Raji (cell line): ENCODE results near the gene PPM1L.

Experiments used
- POLR2A ChIP-seq: IDR thresholded peaks from 2 replicates; pipeline ENCODE4 v1.6.1; 2011; ENCODE audit warnings: low read depth, low read length, control low read depth; ENCODE audit not compliant: insufficient read depth

PPM1L gene

GRCh38 chr3:161043336-161044035 lies 287.5 kb downstream of the PPM1L start:
- no peak for TF ChIP-seq POLR2A

GRCh38 chr3:161049683-161050248 lies 293.7 kb downstream of the PPM1L start:
- TF ChIP-seq POLR2A: no peak

GRCh38 chr3:161050935-161051334 lies 294.9 kb downstream of the PPM1L start:
- TF ChIP-seq POLR2A: no peak

GRCh38 chr3:161051856-161052255 lies 295.8 kb downstream of the PPM1L start:
- TF ChIP-seq POLR2A: no peak

- TF ChIP-seq POLR2A: no peak
Measured at GRCh38 chr3:161054860-161055604, 299.0 kb downstream of the PPM1L start.

- TF ChIP-seq POLR2A: no peak
Measured at GRCh38 chr3:161064413-161064812, 308.4 kb downstream of the PPM1L start.

GRCh38 chr3:161066930-161067329 lies 310.9 kb downstream of the PPM1L start:
- TF ChIP-seq POLR2A: no peak

- TF ChIP-seq POLR2A: no peak
Measured at GRCh38 chr3:161067335-161067734, 311.3 kb downstream of the PPM1L start.

- no peak for TF ChIP-seq POLR2A
Measured at GRCh38 chr3:161069511-161070251, 313.6 kb downstream of the PPM1L start.

GRCh38 chr3:161070252-161070930 lies 314.4 kb downstream of the PPM1L start:
- TF ChIP-seq POLR2A: no peak

GRCh38 chr3:161070980-161071663 lies 315.1 kb downstream of the PPM1L start:
- no peak for TF ChIP-seq POLR2A

- no peak for TF ChIP-seq POLR2A
Measured at GRCh38 chr3:161072211-161072621, 316.2 kb downstream of the PPM1L start.

GRCh38 chr3:161072751-161073150 lies 316.7 kb downstream of the PPM1L start:
- no peak for TF ChIP-seq POLR2A

GRCh38 chr3:161073181-161073580 lies 317.1 kb downstream of the PPM1L start:
- no peak for TF ChIP-seq POLR2A
